ENCODE data around the gene DAPK1. TPM values are rescaled to one million over a fixed set of nuclear protein-coding genes. Genes with fewer than 3 reads are reported as not detected.
"Not testable (repeated sequence)": the region's sequence is repeated elsewhere in the genome, so short reads cannot be mapped to it uniquely, and the experiment has no call there.

The DAPK1 gene
- total RNA-seq, 1 experiment from 2014 or later = 19.7 TPM

DNA sequence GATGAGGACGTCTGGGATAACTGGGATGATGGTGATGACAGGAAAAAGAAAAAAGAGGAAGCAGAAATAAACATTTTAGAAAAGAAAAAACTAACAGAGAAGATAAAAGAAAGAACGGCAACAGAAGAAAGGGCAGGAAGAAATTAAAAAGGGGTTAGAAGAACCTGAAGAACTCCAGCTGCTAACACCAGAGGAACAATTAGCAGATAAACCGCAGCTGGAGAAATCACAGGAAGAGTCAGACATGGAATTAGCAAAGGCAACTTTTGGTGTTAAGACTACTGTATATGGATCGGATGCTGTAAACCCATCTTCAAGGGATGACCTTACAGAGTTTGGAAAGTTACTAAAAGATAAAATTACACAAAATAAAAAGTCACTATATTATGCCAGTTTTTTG, 243.7 kb downstream of the DAPK1 start:
- TF ChIP-seq, protein P1, sequence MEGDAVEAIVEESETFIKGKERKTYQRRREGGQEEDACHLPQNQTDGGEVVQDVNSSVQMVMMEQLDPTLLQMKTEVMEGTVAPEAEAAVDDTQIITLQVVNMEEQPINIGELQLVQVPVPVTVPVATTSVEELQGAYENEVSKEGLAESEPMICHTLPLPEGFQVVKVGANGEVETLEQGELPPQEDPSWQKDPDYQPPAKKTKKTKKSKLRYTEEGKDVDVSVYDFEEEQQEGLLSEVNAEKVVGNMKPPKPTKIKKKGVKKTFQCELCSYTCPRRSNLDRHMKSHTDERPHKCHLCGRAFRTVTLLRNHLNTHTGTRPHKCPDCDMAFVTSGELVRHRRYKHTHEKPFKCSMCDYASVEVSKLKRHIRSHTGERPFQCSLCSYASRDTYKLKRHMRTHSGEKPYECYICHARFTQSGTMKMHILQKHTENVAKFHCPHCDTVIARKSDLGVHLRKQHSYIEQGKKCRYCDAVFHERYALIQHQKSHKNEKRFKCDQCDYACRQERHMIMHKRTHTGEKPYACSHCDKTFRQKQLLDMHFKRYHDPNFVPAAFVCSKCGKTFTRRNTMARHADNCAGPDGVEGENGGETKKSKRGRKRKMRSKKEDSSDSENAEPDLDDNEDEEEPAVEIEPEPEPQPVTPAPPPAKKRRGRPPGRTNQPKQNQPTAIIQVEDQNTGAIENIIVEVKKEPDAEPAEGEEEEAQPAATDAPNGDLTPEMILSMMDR (IDR thresholded peaks at IDR 0.05; ENCODE audit: unreplicated experiment) = no peak
- H3K27me3 Mint-ChIP-seq (ENCODE audit: insufficient read depth, unreplicated experiment) = no peaks in the 10 kb centered on the region
- H3K27ac Mint-ChIP-seq (ENCODE audit: low read depth, unreplicated experiment) = no peak overlapping the region
- POLR2A ChIA-PET = no interaction called here
- intact Hi-C loops (cut with micrococcal nuclease) = no loop called here
- H3K4me3 Mint-ChIP-seq (ENCODE audit: unreplicated experiment) = no peak overlapping the region
- H3K4me1 Mint-ChIP-seq (ENCODE audit: insufficient read depth, unreplicated experiment) = no peaks in the 10 kb centered on the region
- CTCF ChIA-PET = interaction anchor here (0.7 kb wide), 1 partner anchor 85 kb away, joined by 3 read pairs; no protein-coding TSS in a partner anchor
- no peak for DNase-seq (ENCODE audit: unreplicated experiment)
- BruUV-seq (replicated peaks) = no TSS peak
- H3K9me3 Mint-ChIP-seq (ENCODE audit: unreplicated experiment) = peaks cover 10% of the 10 kb centered on the region
- H3K36me3 Mint-ChIP-seq (ENCODE audit: insufficient read depth, unreplicated experiment) = no peaks in the 10 kb centered on the region

DNA sequence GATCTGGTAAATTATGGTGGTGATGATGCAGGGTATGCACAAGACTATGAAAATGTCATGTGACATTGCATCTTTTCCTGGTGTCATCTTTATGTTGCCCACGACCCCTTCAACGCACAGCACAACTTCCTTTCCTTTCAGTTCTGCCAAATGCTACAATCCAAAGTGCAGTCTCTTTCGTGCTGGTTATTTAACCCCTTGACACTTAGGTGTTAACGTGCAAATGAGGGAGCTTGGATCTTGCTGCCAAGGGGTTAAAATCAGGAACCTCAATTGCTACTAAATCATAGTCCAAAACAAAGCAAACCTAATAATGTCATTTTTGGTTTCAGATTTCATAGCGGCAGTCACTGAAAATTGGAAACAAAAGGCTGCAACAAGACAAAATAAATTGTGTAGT, 244.2 kb downstream of the DAPK1 start:
- no peaks in the 10 kb centered on the region for H3K36me3 Mint-ChIP-seq (ENCODE audit: insufficient read depth, unreplicated experiment)
- H3K9me3 Mint-ChIP-seq (ENCODE audit: unreplicated experiment) = peaks cover 10% of the 10 kb centered on the region
- CTCF ChIA-PET = no interaction called here

DNA sequence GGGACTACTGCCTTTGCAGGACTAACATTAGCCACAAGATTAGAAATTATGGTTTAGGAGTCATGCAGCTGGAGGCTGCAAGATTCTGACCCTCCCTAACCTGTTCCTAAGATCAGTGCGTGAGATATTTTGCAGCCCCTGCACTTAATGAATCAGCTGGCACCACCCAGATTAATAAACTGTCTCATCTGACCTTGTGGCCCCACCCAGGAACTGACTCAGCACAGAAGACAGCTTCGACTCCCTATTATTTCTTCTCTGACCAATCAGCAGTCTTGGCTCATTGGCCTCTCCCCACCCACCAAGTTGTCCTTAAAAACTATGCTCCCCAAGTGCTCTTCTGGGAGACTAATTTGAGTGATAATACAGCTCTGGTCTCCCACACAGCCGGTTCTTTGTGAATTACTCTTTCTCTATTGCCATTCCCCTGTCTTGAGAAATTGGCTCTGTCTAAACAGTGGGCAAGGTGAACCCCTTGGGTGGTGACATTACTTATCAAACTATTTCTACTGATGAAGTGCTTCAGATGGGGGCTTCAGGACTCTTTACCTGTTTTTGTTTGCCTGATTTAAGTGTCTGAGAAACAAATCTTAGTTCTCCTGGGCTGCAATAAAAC, 245.3 kb downstream of the DAPK1 start:
- BruUV-seq (replicated peaks) = no TSS peak
- intact Hi-C loops (cut with micrococcal nuclease) = no loop called here
- Mint-ChIP-seq H3K9me3 (ENCODE audit: unreplicated experiment) (peaks cover 10% of the 10 kb centered on the region), H3K27me3 (ENCODE audit: insufficient read depth, unreplicated experiment) (no peaks in the 10 kb centered on the region), H3K27ac (ENCODE audit: low read depth, unreplicated experiment) (no peak overlapping the region), H3K36me3 (ENCODE audit: insufficient read depth, unreplicated experiment) (no peaks in the 10 kb centered on the region), H3K4me1 (ENCODE audit: insufficient read depth, unreplicated experiment) (no peaks in the 10 kb centered on the region), H3K4me3 (ENCODE audit: unreplicated experiment) (no peak overlapping the region)
- CTCF ChIA-PET = no interaction called here
- DNase-seq (ENCODE audit: unreplicated experiment) = peak; percentile 9
- POLR2A ChIA-PET = interaction anchor here (0.6 kb wide), 1 partner anchor 46 kb away, joined by 3 read pairs; no protein-coding TSS in a partner anchor
- TF ChIP-seq, protein P1 (IDR thresholded peaks at IDR 0.05; ENCODE audit: unreplicated experiment) = no peak

More for the DNA sequence above, 244.2 kb downstream of the DAPK1 start:
- POLR2A ChIA-PET = no interaction called here
- H3K4me3 Mint-ChIP-seq (ENCODE audit: unreplicated experiment) = no peak overlapping the region
- intact Hi-C loops (cut with micrococcal nuclease) = no loop called here
- H3K4me1 Mint-ChIP-seq (ENCODE audit: insufficient read depth, unreplicated experiment) = no peaks in the 10 kb centered on the region
- no peak for DNase-seq (ENCODE audit: unreplicated experiment)
- TF ChIP-seq, protein P1 (IDR thresholded peaks at IDR 0.05; ENCODE audit: unreplicated experiment) = no peak
- H3K27me3 Mint-ChIP-seq (ENCODE audit: insufficient read depth, unreplicated experiment) = no peaks in the 10 kb centered on the region
- BruUV-seq (replicated peaks) = no TSS peak
- no peak overlapping the region for H3K27ac Mint-ChIP-seq (ENCODE audit: low read depth, unreplicated experiment)

DNA sequence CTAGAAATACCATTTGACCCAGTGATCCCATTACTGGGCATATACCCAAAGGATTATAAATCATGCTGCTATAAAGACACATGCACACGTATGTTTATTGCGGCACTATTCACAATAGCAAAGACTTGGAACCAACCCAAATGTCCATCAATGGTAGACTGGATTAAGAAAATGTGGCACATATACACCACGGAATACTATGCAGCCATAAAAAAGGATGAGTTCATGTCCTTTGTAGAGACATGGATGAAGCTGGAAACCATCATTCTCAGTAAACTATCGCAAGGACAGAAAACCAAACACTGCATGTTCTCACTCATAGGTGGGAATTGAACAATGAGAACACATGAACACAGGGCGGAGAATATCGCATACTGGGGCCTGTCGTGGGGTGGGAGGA, 246.6 kb downstream of the DAPK1 start:
- BruUV-seq (replicated peaks); DNase-seq (ENCODE audit: unreplicated experiment); H3K4me3 Mint-ChIP-seq (ENCODE audit: unreplicated experiment); POLR2A ChIA-PET; H3K27me3 Mint-ChIP-seq (ENCODE audit: insufficient read depth, unreplicated experiment); H3K4me1 Mint-ChIP-seq (ENCODE audit: insufficient read depth, unreplicated experiment); H3K9me3 Mint-ChIP-seq (ENCODE audit: unreplicated experiment); H3K36me3 Mint-ChIP-seq (ENCODE audit: insufficient read depth, unreplicated experiment); intact Hi-C loops (cut with micrococcal nuclease); CTCF ChIA-PET; H3K27ac Mint-ChIP-seq (ENCODE audit: low read depth, unreplicated experiment): not testable (repeated sequence)

DNA sequence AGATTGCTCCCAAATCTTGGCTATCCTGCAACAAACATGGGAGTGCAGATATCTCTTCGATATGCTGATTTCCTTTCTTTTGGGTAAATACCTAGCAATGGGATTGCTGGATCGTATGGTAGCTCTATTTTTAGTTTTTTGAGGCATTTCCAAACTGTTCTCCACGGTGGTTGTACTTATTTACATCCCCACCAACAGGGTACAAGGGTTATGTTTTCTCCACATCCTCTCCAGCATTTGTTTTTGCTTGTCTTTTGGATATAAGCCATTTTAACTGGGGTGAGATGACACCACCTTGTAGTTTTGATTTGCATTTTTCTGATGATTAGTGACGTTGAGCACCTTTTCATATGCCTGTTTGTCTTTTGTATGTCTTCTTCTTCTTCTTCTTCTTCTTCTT, 248.5 kb downstream of the DAPK1 start:
- POLR2A ChIA-PET = no interaction called here
- no peak for DNase-seq (ENCODE audit: unreplicated experiment)
- Mint-ChIP-seq H3K4me3 (ENCODE audit: unreplicated experiment) (no peak overlapping the region), H3K36me3 (ENCODE audit: insufficient read depth, unreplicated experiment) (no peaks in the 10 kb centered on the region), H3K27me3 (ENCODE audit: insufficient read depth, unreplicated experiment) (no peaks in the 10 kb centered on the region), H3K4me1 (ENCODE audit: insufficient read depth, unreplicated experiment) (no peaks in the 10 kb centered on the region), H3K9me3 (ENCODE audit: unreplicated experiment) (peaks cover 10% of the 10 kb centered on the region), H3K27ac (ENCODE audit: low read depth, unreplicated experiment) (no peak overlapping the region)
- intact Hi-C loops (cut with micrococcal nuclease) = no loop called here
- no TSS peak for BruUV-seq (replicated peaks)
- CTCF ChIA-PET = interaction anchor here (0.7 to 1.6 kb wide), 2 partner anchors 61 to 68 kb away, joined by 4 to 5 read pairs; no protein-coding TSS in a partner anchor
- TF ChIP-seq, protein P1 (IDR thresholded peaks at IDR 0.05; ENCODE audit: unreplicated experiment) = no peak

Data from MCF 10A (cell line).